ENCODE data around the gene GALNT9. TPM values are rescaled to one million over a fixed set of nuclear protein-coding genes. Genes with fewer than 3 reads are reported as not detected.
"Not testable (repeated sequence)": the region's sequence is repeated elsewhere in the genome, so short reads cannot be mapped to it uniquely, and the experiment has no call there.

Gene GALNT9
- total RNA-seq, 6 experiments from 2014 or later = not detected

DNA sequence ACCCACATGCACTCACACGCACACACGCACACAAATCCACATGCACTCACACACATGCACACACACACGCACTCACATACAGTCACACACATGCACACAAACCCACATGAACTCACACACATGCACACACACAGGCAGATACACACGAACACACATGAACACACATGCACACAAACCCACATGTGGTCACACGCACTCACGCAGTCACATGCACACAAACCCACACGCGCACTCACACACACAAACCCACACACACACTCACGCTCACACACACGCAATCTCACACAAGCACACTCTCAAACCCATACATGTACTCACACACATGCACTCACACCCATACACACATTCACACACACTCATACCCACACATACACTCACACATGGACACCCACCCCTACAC is 61.5 kb downstream of the GALNT9 start:
- Mint-ChIP-seq H3K27me3 (ENCODE audit: insufficient read depth) (peaks cover 30% of the 10 kb centered on the region), H3K4me3 (no peak overlapping the region), H3K27ac (no peak overlapping the region), H3K9me3 (peaks cover 10% of the 10 kb centered on the region; the same call in 1 of the 2 replicates), H3K36me3 (ENCODE audit: low read depth) (peaks cover 4% of the 10 kb centered on the region; the same call in 1 of the 2 replicates), H3K4me1 (ENCODE audit: low read depth) (no peaks in the 10 kb centered on the region)
- TF ChIP-seq, protein P1, sequence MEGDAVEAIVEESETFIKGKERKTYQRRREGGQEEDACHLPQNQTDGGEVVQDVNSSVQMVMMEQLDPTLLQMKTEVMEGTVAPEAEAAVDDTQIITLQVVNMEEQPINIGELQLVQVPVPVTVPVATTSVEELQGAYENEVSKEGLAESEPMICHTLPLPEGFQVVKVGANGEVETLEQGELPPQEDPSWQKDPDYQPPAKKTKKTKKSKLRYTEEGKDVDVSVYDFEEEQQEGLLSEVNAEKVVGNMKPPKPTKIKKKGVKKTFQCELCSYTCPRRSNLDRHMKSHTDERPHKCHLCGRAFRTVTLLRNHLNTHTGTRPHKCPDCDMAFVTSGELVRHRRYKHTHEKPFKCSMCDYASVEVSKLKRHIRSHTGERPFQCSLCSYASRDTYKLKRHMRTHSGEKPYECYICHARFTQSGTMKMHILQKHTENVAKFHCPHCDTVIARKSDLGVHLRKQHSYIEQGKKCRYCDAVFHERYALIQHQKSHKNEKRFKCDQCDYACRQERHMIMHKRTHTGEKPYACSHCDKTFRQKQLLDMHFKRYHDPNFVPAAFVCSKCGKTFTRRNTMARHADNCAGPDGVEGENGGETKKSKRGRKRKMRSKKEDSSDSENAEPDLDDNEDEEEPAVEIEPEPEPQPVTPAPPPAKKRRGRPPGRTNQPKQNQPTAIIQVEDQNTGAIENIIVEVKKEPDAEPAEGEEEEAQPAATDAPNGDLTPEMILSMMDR (IDR thresholded peaks at IDR 0.05) = no peak
- DNase-seq = no peak

DNA sequence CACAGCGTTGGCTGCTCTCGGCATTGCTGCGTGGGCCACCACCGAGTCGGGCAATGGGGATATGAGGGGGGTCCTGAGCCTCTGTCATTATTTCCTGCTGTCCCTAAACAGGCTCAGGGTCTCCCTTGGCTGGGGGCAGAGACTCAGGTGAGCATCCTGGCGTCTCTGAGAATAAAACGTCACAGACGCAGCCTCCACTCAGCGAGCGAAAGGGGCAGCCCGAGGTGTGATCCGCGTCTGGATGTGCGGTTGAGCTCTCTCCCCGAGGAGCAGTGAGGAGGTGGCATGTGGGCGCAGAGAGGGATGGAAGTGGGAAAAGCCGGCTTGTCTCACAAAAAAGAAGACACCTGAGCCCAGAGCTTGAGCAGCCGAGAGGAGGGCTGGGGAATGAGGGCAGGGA is 62.6 kb downstream of the GALNT9 start:
- H3K27ac Mint-ChIP-seq = no peak overlapping the region
- H3K27me3 Mint-ChIP-seq (ENCODE audit: insufficient read depth) = peaks cover 27% of the 10 kb centered on the region
- H3K9me3 Mint-ChIP-seq = peaks cover 14% of the 10 kb centered on the region; the same call in 1 of the 2 replicates
- TF ChIP-seq, protein P1 (IDR thresholded peaks at IDR 0.05) = no peak
- no peak for DNase-seq
- H3K4me3 Mint-ChIP-seq = no peak overlapping the region
- no peaks in the 10 kb centered on the region for H3K4me1 Mint-ChIP-seq (ENCODE audit: low read depth)
- H3K36me3 Mint-ChIP-seq (ENCODE audit: low read depth) = peaks cover 4% of the 10 kb centered on the region; the same call in 1 of the 2 replicates

DNA sequence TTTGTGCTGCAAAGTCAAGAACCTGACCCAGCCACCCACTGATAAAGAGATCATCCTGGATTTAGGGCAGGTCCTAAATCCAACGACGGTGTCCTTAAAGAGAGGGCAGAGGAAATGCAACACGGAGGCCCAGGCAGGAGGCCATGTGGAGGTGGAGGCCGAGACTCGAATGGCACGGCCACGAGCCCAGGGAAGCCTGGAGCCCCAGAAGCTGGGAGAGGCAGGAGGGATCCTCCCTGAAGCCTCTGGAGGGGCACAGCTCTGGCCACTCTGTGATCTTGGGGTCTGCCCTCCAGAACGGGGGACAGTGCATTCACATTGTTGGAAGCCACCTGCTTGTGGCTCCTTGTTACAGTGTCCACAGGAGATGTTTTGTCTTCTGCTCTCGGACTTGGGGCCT is 63.0 kb downstream of the GALNT9 start:
- no peaks in the 10 kb centered on the region for H3K4me1 Mint-ChIP-seq (ENCODE audit: low read depth)
- H3K27me3 Mint-ChIP-seq (ENCODE audit: insufficient read depth) = peaks cover 26% of the 10 kb centered on the region
- H3K4me3 Mint-ChIP-seq = no peak overlapping the region
- H3K9me3 Mint-ChIP-seq = peaks cover 16% of the 10 kb centered on the region; the same call in 1 of the 2 replicates
- no peak overlapping the region for H3K27ac Mint-ChIP-seq
- no peak for DNase-seq
- TF ChIP-seq, protein P1 (IDR thresholded peaks at IDR 0.05) = no peak
- peaks cover 4% of the 10 kb centered on the region; the same call in 1 of the 2 replicates for H3K36me3 Mint-ChIP-seq (ENCODE audit: low read depth)

DNA sequence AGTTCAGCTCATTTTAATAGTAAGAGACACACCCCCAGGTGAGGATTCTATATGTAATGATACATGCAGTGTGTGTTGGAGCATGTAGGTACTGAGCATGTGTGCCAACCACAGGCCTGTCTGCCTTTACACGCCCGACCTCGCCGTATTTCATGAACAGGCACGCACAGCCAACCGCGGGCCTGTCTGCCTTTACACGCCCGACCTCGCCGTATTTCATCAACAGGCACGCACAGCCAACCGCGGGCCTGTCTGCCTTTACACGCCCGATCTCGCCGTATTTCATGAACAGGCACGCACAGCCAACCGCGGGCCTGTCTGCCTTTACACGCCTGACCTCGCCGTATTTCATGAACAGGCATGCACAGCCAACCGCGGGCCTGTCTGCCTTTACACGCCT is 63.6 kb downstream of the GALNT9 start:
- Mint-ChIP-seq H3K9me3 (peaks cover 16% of the 10 kb centered on the region; the same call in 1 of the 2 replicates), H3K27me3 (ENCODE audit: insufficient read depth) (peaks cover 28% of the 10 kb centered on the region)
- not testable (repeated sequence) for DNase-seq; H3K36me3 Mint-ChIP-seq (ENCODE audit: low read depth); H3K4me1 Mint-ChIP-seq (ENCODE audit: low read depth); H3K27ac Mint-ChIP-seq; H3K4me3 Mint-ChIP-seq

DNA sequence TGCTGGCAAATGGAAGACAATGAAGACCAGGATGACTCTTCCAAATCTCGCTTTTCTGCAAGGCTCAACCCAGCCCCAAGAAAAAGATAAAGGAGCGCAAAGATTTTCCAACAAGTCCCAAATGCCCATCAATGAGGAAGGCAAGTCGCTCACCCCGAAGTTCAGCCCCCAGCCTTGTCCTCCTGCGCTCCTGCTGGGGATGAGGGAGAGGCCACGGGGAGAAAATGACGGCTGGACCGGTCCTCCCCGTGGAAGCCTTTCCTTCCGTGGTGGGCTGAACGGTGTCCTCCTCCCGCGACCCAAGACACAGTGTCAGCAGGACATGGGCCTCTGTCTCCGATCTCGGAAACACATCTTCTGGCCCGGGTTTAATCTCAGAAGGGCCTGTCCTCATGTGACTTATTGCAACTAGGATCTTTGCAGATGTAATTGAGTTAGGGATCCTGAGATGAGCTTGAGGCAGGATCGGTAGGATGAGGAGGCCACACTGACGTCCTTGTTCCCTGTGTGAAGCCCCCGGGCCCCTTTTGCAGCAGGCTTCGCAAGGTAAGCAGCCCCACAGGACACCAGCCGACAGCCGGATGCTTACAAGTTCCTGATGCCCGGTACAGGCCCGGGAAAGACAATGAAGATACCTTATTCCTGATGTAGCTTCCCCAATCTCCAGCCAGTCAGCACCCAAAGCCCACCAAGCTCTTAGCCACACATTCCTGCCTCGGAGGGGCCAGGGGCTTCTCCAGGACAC is 64.2 kb downstream of the GALNT9 start:
- H3K27ac Mint-ChIP-seq = no peak overlapping the region
- H3K4me3 Mint-ChIP-seq = no peak overlapping the region
- TF ChIP-seq, protein P1 (IDR thresholded peaks at IDR 0.05) = no peak
- H3K4me1 Mint-ChIP-seq (ENCODE audit: low read depth) = no peaks in the 10 kb centered on the region
- H3K36me3 Mint-ChIP-seq (ENCODE audit: low read depth) = peaks cover 4% of the 10 kb centered on the region; the same call in 1 of the 2 replicates
- DNase-seq = no peak
- peaks cover 16% of the 10 kb centered on the region; the same call in 1 of the 2 replicates for H3K9me3 Mint-ChIP-seq
- H3K27me3 Mint-ChIP-seq (ENCODE audit: insufficient read depth) = peaks cover 28% of the 10 kb centered on the region
